ENCODE results near the gene SLC38A8.

GRCh38 chr16:83968891-83969649, 73.5 kb downstream of the SLC38A8 start:
- TF ChIP-seq CTCF (IDR thresholded peaks at IDR 0.05), result no peak
- TF ChIP-seq ZFX (IDR thresholded peaks at IDR 0.05; ENCODE audit: borderline replicate concordance), result no peak
